H9 (cell line): ENCODE results near the gene TENT5A. TPM values are rescaled to one million over a fixed set of nuclear protein-coding genes. Genes with fewer than 3 reads are reported as not detected.

Experiments
- DNase-seq: peaks from one replicate; pipeline ENCODE4 v3.0.0-alpha.2; 2017
- H2AFZ ChIP-seq: one replicate; pipeline ENCODE4 v1.6.1; 2013; ENCODE audit warnings: mild to moderate bottlenecking, low read length, control low read depth, moderate library complexity
- H2AK5ac ChIP-seq: 2 replicates; pipeline ENCODE4 v1.6.1; 2013; ENCODE audit warnings: low read length, control low read depth, mixed read lengths; ENCODE audit not compliant: insufficient read length
- H2BK120ac ChIP-seq: one replicate; pipeline ENCODE4 v1.6.1; 2013; ENCODE audit warnings: low read depth, mild to moderate bottlenecking, low read length, control low read depth, inconsistent platforms; ENCODE audit not compliant: poor library complexity, severe bottlenecking
- H2BK12ac ChIP-seq: 2 replicates; pipeline ENCODE4 v1.6.1; 2013; ENCODE audit warnings: low read length, control low read depth, mixed read lengths, low read depth; ENCODE audit not compliant: insufficient read length
- H2BK15ac ChIP-seq: 2 replicates; pipeline ENCODE4 v1.6.1; 2013; ENCODE audit warnings: low read depth, low read length, control low read depth
- H2BK20ac ChIP-seq: one replicate; pipeline ENCODE4 v1.6.1; 2013; ENCODE audit warnings: low read depth, mild to moderate bottlenecking, low read length, control low read depth, inconsistent platforms; ENCODE audit not compliant: poor library complexity, severe bottlenecking
- H2BK5ac ChIP-seq: 2 replicates; pipeline ENCODE4 v1.6.1; 2013; ENCODE audit warnings: low read length, control low read depth, mixed read lengths; ENCODE audit not compliant: insufficient read length
- H3K14ac ChIP-seq: 2 replicates; pipeline ENCODE4 v1.6.1; 2013; ENCODE audit warnings: low read length, control low read depth; ENCODE audit not compliant: insufficient read depth
- H3K18ac ChIP-seq: 2 replicates; pipeline ENCODE4 v1.6.1; 2013; ENCODE audit warnings: low read depth, mild to moderate bottlenecking, mixed read lengths, low read length, control low read depth; ENCODE audit not compliant: insufficient read length
- H3K23ac ChIP-seq: 2 replicates; pipeline ENCODE4 v1.6.1; 2013; ENCODE audit warnings: low read length, control low read depth, mixed read lengths, low read depth; ENCODE audit not compliant: insufficient read length
- H3K23me2 ChIP-seq: 2 replicates; pipeline ENCODE4 v1.6.1; 2013; ENCODE audit warnings: low read depth, mild to moderate bottlenecking, mixed read lengths, low read length, control low read depth; ENCODE audit not compliant: insufficient read length, poor library complexity, severe bottlenecking
- H3K27ac ChIP-seq: 2 replicates; pipeline ENCODE4 v1.5.1; 2013; ENCODE audit warnings: low read length, control low read depth, mixed read lengths, low read depth; ENCODE audit not compliant: insufficient read length
- H3K27me3 ChIP-seq: 2 replicates; pipeline ENCODE4 v1.6.1; 2013; ENCODE audit warnings: low read length, control low read depth, inconsistent platforms; ENCODE audit not compliant: insufficient read depth
- H3K4ac ChIP-seq: 2 replicates; pipeline ENCODE4 v1.6.1; 2013; ENCODE audit warnings: low read depth, mild to moderate bottlenecking, control low read depth, inconsistent platforms, low read length, moderate library complexity
- H3K4me1 ChIP-seq: 2 replicates; pipeline ENCODE4 v1.6.1; 2013; ENCODE audit warnings: low read length, control low read depth, inconsistent platforms; ENCODE audit not compliant: insufficient read depth
- H3K4me2 ChIP-seq: 2 replicates; pipeline ENCODE4 v1.6.1; 2013; ENCODE audit warnings: low read length, control low read depth, mixed read lengths; ENCODE audit not compliant: insufficient read length, insufficient read depth
- H3K56ac ChIP-seq: 2 replicates; pipeline ENCODE4 v1.6.1; 2013; ENCODE audit warnings: low read depth, mild to moderate bottlenecking, mixed read lengths, low read length, control low read depth; ENCODE audit not compliant: insufficient read length
- H3K79me1 ChIP-seq: 2 replicates; pipeline ENCODE4 v1.6.1; 2013; ENCODE audit warnings: low read depth, mild to moderate bottlenecking, moderate library complexity, low read length, control low read depth, inconsistent platforms; ENCODE audit not compliant: insufficient read depth, poor library complexity, severe bottlenecking
- H3K79me2 ChIP-seq: 2 replicates; pipeline ENCODE4 v1.6.1; 2013; ENCODE audit warnings: low read length, control low read depth, inconsistent platforms; ENCODE audit not compliant: insufficient read depth
- H3K9ac ChIP-seq: 2 replicates; pipeline ENCODE4 v1.6.1; 2013; ENCODE audit warnings: low read length, control low read depth, mixed read lengths; ENCODE audit not compliant: insufficient read length; ENCODE audit errors: extremely low read depth
- H3K9me3 ChIP-seq: one replicate; pipeline ENCODE4 v1.6.1; 2013; ENCODE audit warnings: low read depth, low read length, inconsistent platforms; ENCODE audit not compliant: control insufficient read depth
- H3T11ph ChIP-seq: one replicate; pipeline ENCODE4 v1.6.1; 2013; ENCODE audit warnings: mild to moderate bottlenecking, low read length, control low read depth, inconsistent platforms
- H4K20me1 ChIP-seq: one replicate; pipeline ENCODE4 v1.6.1; 2013; ENCODE audit not compliant: control insufficient read depth, insufficient read length, insufficient read depth
- H4K5ac ChIP-seq: 2 replicates; pipeline ENCODE4 v1.6.1; 2013; ENCODE audit warnings: low read depth, mild to moderate bottlenecking, mixed read lengths, low read length, control low read depth; ENCODE audit not compliant: insufficient read length
- H4K8ac ChIP-seq: replicated peaks from 2 replicates; pipeline ENCODE4 v1.6.1; 2013; ENCODE audit warnings: low read length, control low read depth, mixed read lengths, low read depth; ENCODE audit not compliant: insufficient read length
- H4K91ac ChIP-seq: 2 replicates; pipeline ENCODE4 v1.6.1; 2013; ENCODE audit warnings: low read depth, mild to moderate bottlenecking, moderate library complexity, mixed read lengths, low read length, control low read depth; ENCODE audit not compliant: insufficient read length
- H3K27ac Mint-ChIP-seq, 3 experiments: 2 replicates in 2 of 3; 3 replicates in 1 of 3; pipeline ENCODE4 v1.8.0; 2020 to 2021; ENCODE audit warnings: mixed read lengths in 3 of 3, mild to moderate bottlenecking in 1 of 3, moderate library complexity in 1 of 3
- H3K27me3 Mint-ChIP-seq: 2 replicates; pipeline ENCODE4 v1.8.0; 2021; ENCODE audit warnings: low read depth, mild to moderate bottlenecking, moderate library complexity, mixed read lengths
- H3K36me3 Mint-ChIP-seq, 3 experiments: 2 replicates in 2 of 3; 3 replicates in 1 of 3; pipeline ENCODE4 v1.8.0; 2020 to 2021; ENCODE audit warnings: low read depth in 3 of 3, mixed read lengths in 3 of 3; ENCODE audit not compliant: insufficient read depth in 1 of 3
- H3K4me1 Mint-ChIP-seq, 2 experiments: 2 replicates each; pipeline ENCODE4 v1.8.0; 2020; ENCODE audit warnings: mixed read lengths in 2 of 2
- H3K4me3 Mint-ChIP-seq, 2 experiments: 2 replicates in 1 of 2; 3 replicates in 1 of 2; pipeline ENCODE4 v1.8.0; 2020 to 2021; ENCODE audit warnings: mild to moderate bottlenecking in 2 of 2, mixed read lengths in 2 of 2, moderate library complexity in 1 of 2
- H3K9me3 Mint-ChIP-seq, 2 experiments: 2 replicates in 1 of 2; 3 replicates in 1 of 2; pipeline ENCODE4 v1.8.0; 2020; ENCODE audit warnings: mild to moderate bottlenecking in 2 of 2, mixed read lengths in 2 of 2, moderate library complexity in 1 of 2
- WGBS: extraction: QIAGEN DNeasy Blood & Tissue Kit; methylation state at CpG from one replicate; pipeline ENCODE4 v1.1.7; 2013; ENCODE audit warnings: missing lambda C conversion rate, low lambda C conversion rate, mixed read lengths; ENCODE audit not compliant: insufficient read length; ENCODE audit errors: extremely low coverage; 5-methylcytosine and 5-hydroxymethylcytosine counted together
- total RNA-seq: library from RNA; stranded (reverse); gene quantifications from 2 replicates; pipeline ENCODE4 v1.2.1, GENCODE V29; 2021
- TF ChIP-seq, protein P1 (sequence below): fragments of 200-600 bp; sonication (generic); conservative IDR thresholded peaks from 3 replicates; pipeline ENCODE4 v1.8.0; 2021; ENCODE audit warnings: antibody characterized with exemption, mild to moderate bottlenecking

Gene TENT5A
- total RNA-seq, 1 experiment from 2014 or later: 1.4 TPM

DNA sequence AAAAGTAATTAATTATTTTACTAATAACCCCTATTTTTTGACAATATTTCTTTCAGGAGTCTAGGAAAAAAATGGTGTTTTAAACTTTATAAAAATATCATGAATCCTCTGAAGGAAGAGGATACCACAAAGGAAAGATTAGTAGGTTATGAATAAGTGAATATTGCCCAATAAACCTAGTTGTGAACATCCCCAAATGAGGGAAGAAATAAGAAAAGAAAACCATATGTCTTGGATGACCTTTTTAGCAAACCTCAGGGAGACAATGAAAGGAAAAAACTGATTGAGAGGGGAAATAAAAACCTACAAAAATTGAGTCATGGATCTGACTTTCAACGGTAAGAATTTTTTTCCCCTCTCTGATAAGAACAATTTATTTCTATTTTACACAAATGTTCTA is 34.4 kb downstream of the TENT5A start:
- no peak overlapping the region for H3K4ac ChIP-seq
- no peaks in the 10 kb centered on the region for H3K79me2 ChIP-seq
- H3K4me3 Mint-ChIP-seq: no peak overlapping the region
- H3K27ac Mint-ChIP-seq: no peak overlapping the region
- no peak for DNase-seq
- H3K27me3 Mint-ChIP-seq: no peaks in the 10 kb centered on the region
- H3K56ac ChIP-seq: no peak overlapping the region
- TF ChIP-seq, protein P1, sequence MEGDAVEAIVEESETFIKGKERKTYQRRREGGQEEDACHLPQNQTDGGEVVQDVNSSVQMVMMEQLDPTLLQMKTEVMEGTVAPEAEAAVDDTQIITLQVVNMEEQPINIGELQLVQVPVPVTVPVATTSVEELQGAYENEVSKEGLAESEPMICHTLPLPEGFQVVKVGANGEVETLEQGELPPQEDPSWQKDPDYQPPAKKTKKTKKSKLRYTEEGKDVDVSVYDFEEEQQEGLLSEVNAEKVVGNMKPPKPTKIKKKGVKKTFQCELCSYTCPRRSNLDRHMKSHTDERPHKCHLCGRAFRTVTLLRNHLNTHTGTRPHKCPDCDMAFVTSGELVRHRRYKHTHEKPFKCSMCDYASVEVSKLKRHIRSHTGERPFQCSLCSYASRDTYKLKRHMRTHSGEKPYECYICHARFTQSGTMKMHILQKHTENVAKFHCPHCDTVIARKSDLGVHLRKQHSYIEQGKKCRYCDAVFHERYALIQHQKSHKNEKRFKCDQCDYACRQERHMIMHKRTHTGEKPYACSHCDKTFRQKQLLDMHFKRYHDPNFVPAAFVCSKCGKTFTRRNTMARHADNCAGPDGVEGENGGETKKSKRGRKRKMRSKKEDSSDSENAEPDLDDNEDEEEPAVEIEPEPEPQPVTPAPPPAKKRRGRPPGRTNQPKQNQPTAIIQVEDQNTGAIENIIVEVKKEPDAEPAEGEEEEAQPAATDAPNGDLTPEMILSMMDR: no peak
- no peak overlapping the region for H2BK12ac ChIP-seq
- no peaks in the 10 kb centered on the region for H3K9me3 ChIP-seq
- no peaks in the 10 kb centered on the region for H3K36me3 Mint-ChIP-seq
- no peak overlapping the region for H3K9ac ChIP-seq
- no peak overlapping the region for H3K4me2 ChIP-seq
- H3K23ac ChIP-seq: no peak overlapping the region
- H4K91ac ChIP-seq: no peak overlapping the region
- H4K20me1 ChIP-seq: no peaks in the 10 kb centered on the region
- H2BK5ac ChIP-seq: no peak overlapping the region
- no peak overlapping the region for H2AFZ ChIP-seq
- H3K27ac ChIP-seq: no peak overlapping the region
- no peaks in the 10 kb centered on the region for H3K79me1 ChIP-seq
- H2BK120ac ChIP-seq: no peak overlapping the region
- H2BK15ac ChIP-seq: no peak overlapping the region
- no peak overlapping the region for H4K8ac ChIP-seq
- H3T11ph ChIP-seq: no peak overlapping the region
- H4K5ac ChIP-seq: no peak overlapping the region
- H3K4me1 Mint-ChIP-seq: no peaks in the 10 kb centered on the region
- H3K4me1 ChIP-seq: no peaks in the 10 kb centered on the region
- WGBS: no CpG with 5 or more reads among the region's 1 CpG
- no peaks in the 10 kb centered on the region for H3K27me3 ChIP-seq
- no peak overlapping the region for H2BK20ac ChIP-seq
- H3K14ac ChIP-seq: no peak overlapping the region
- no peaks in the 10 kb centered on the region for H3K23me2 ChIP-seq
- H3K18ac ChIP-seq: no peak overlapping the region
- H3K9me3 Mint-ChIP-seq: no peaks in the 10 kb centered on the region
- H2AK5ac ChIP-seq: no peak overlapping the region
